Measurements from ENCODE around the gene PDZD11. TPM values are rescaled to one million over a fixed set of nuclear protein-coding genes. Genes with fewer than 3 reads are reported as not detected.
A peak's percentile ranks its signal among the peaks of the same experiment; 100 is the strongest.
"Not testable (repeated sequence)": the region's sequence is repeated elsewhere in the genome, so short reads cannot be mapped to it uniquely, and the experiment has no call there.

PDZD11 gene
- total and polyA plus RNA-seq, 5 experiments from 2014 or later, result 13.2 to 36.1 (median 27.5) TPM

DNA sequence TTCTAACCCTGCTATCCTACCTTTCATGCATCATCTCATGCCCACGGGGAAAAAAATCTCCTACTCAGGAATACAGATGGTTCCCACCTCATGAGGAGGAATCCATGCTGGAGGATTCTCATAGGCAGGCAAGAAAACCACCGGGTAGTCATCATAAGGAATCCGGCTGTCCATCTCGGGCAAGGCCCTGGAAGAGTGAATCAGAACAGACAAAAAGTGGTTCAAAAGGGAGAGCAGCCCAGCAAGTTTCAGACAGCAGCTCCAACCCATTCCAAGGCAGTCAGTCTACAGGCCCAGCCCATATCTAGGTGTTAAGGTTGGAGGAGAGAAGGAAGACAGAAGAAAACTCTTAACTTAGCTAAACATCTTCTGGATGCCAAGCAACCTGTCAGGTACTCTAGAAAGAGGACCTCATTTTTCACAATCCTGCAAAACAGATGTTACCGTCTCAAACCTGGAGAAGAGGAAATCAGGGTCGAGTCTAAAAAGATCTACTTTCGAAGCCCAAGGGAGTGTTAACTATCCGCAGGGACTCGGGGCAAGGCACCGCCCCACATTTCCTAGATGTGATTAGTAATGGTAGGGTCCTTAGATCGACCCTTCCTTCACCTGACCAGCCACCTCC lies 447 bp downstream of the PDZD11 start:
- Mint-ChIP-seq H3K9me3 (no peaks in the 10 kb centered on the region), H3K27ac (peak overlapping the region; percentile 37 to 92 (median 83)), H3K27me3 (no peaks in the 10 kb centered on the region), H3K4me1 (peaks cover 0 to 17% (median 9%) of the 10 kb centered on the region in 4 donors), H3K36me3 (peaks cover 0 to 13% (median 1%) of the 10 kb centered on the region in 3 donors), H3K4me3 (peak overlapping the region; percentile 81 to 90 (median 86))
- ATAC-seq (peak in 1 of 2 donors; percentile 23), DNase-seq (no peak)
- POLR2A ChIA-PET, result interaction anchor here (1.2 kb wide), 1 partner anchor 156 kb away, joined by 9 read pairs; the partner anchor contains the start of gene IGBP1

DNA sequence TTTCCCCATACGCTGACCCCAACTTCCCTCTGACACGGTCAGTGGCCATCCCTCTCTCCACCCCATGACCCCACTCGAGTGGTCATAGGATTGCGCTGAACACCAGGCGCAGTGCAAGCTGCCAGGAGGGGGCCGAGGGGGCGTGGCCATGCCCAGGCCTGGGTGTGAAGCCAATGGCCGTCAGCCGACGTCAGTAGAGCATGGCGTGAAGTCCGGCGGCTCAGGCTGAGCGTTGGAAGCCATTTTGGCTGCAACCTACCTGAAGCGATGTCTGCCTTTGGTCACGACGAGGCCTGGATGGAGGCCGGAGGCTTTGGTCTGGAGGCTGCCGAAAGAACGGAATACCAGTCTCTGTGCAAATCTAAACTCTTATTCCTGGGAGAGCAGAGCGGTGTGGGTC lies 7.8 kb downstream of the PDZD11 start, which contains the start of gene RAB41:
Gene RAB41 (plus strand): TSS at position 222 of the 400 bp plus-strand sequence. CDS start 46 bp downstream, at position 268.
- Mint-ChIP-seq H3K36me3 (peaks cover 0 to 28% (median 7%) of the 10 kb centered on the region in 3 donors), H3K4me1 (peaks cover 0 to 2% (median 0%) of the 10 kb centered on the region in 4 donors), H3K9me3 (no peaks in the 10 kb centered on the region), H3K4me3 (no peak within 1 kb of the TSS), H3K27ac (no peak within 1 kb of the TSS), H3K27me3 (no peaks in the 10 kb centered on the region)
- no peak for DNase-seq
- POLR2A ChIA-PET, result no interaction called here
- no peak for ATAC-seq

DNA sequence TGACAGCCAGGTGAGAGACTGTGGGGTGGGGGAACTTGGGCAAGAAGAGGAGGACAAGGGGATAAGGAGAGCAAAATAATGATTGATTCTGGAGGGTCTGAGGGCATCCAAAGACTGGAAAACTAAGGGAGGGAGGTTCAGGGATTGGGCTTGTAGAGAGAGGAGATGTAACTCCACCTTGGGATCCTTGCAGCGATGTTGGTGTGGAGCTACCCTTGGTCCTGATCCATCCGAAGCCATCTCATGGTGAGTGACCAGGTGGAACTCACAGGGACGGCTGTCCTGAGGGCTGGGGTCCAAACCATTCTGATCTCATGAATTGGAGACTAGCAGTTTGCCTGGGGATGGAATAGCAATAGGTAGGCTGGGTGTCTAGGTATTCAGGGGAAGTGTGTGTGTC lies 9.2 kb downstream of the PDZD11 start:
- Mint-ChIP-seq H3K27ac (no peak overlapping the region), H3K9me3 (no peaks in the 10 kb centered on the region), H3K4me3 (no peak overlapping the region), H3K27me3 (no peaks in the 10 kb centered on the region), H3K36me3 (peaks cover 0 to 20% (median 7%) of the 10 kb centered on the region in 3 donors), H3K4me1 (peaks cover 0 to 2% (median 0%) of the 10 kb centered on the region in 4 donors)
- POLR2A ChIA-PET, result no interaction called here
- ATAC-seq, result no peak
- DNase-seq, result no peak

DNA sequence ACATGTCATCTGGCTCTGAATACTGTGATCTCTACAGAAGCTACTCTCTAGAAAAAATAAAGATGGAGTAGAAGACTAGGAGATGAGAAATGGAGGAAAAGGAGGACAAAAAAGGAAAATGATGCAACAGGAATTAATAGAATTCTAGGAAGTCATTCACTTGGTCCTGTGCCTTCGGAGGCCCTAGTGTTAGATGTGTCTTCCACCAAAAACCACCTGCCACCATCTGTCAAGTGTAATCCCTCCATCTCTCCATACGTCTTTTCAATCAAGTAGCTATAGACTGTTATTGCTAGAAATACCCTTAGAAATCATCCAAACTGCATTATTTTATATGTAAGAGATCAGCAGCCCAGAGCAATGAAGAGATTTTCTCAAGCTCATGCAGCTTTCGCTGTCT lies 10.6 kb downstream of the PDZD11 start:
- DNase-seq, result no peak
- Mint-ChIP-seq H3K4me1 (peaks cover 0 to 2% (median 0%) of the 10 kb centered on the region in 4 donors), H3K27ac (no peak overlapping the region), H3K36me3 (peaks cover 0 to 16% (median 6%) of the 10 kb centered on the region in 3 donors), H3K9me3 (no peaks in the 10 kb centered on the region), H3K27me3 (no peaks in the 10 kb centered on the region), H3K4me3 (no peak overlapping the region)
- ATAC-seq, result no peak
- POLR2A ChIA-PET, result interaction anchor here (0.5 kb wide), 1 partner anchor 1128 kb away, joined by 7 read pairs; no protein-coding TSS in a partner anchor

DNA sequence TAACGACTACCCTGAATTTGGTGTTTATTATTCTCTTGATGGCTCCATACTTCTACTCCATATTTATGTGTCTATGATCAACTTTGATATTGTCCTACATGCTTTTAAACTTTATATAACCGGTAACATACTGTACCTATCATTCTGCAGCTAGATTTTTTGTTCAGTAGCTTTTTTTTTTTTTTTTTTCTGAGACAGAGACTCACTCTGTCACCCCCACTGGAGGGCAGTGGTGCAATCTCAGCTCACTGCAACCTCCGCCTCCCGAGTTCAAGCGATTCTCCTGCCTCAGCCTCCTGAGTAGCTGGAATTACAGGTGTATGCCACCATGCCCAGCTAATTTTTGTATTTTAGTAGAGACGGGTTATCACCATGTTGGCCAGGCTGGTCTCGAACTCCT lies 15.7 kb downstream of the PDZD11 start:
- POLR2A ChIA-PET, result not testable (repeated sequence)

DNA sequence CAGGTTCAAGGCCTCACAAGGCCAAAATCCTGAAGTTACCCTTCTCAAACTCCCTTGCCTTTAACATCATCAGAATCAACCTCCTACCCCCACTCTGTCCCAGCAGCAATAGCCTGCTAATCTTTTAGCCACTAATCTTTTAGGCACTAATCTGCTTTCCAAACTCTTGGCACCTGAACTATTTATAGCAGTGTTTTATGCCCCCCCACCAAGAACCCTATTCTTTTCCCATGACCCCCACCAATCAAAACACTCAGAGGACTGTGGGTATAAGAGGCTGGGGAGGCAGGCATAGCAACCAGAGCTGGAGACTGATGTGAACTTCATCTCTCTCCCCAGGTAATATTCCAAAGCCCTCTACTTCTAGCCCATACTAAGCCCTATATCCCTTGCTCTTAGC lies 21.7 kb downstream of the PDZD11 start, which contains the start of gene ARR3:
Gene ARR3 (plus strand): TSS at position 301 of the 400 bp plus-strand sequence. CDS start 1,052 bp downstream, outside the sequence.
- POLR2A ChIA-PET, result no interaction called here
- H3K9me3 Mint-ChIP-seq, result no peaks in the 10 kb centered on the region
- H3K36me3 Mint-ChIP-seq, result peaks cover 0 to 5% (median 0%) of the 10 kb centered on the region in 3 donors
- no peaks in the 10 kb centered on the region for H3K4me1 Mint-ChIP-seq
- ATAC-seq (no peak), DNase-seq (no peak)
- no peak within 1 kb of the TSS for H3K4me3 Mint-ChIP-seq
- no peaks in the 10 kb centered on the region for H3K27me3 Mint-ChIP-seq
- no peak within 1 kb of the TSS for H3K27ac Mint-ChIP-seq

More for the DNA sequence above, 15.7 kb downstream of the PDZD11 start:
- H3K36me3 Mint-ChIP-seq, H3K9me3 Mint-ChIP-seq, ATAC-seq, DNase-seq, H3K27me3 Mint-ChIP-seq, H3K27ac Mint-ChIP-seq, H3K4me3 Mint-ChIP-seq, H3K4me1 Mint-ChIP-seq: not testable (repeated sequence)

DNA sequence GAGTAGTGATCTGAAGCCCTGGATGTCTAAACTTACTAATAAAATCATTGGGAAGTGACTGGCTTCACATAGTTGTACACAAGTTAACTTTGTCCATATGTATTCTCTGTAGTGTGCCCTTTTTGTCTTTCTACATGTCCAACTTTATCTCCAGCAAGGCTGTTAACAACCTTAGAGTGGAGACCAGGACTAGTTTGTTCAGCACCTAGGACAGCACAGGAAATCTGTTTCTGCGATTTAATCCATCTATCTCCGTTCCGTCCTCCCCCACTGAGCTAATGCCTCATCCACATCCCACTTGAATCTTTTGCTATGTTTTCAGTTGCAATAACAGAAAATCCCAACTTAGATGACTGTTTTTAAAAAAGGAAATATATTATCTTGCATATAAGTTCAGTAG lies 24.9 kb downstream of the PDZD11 start:
- no peak for DNase-seq
- no peak overlapping the region for H3K4me3 Mint-ChIP-seq
- no peak for ATAC-seq
- no peak overlapping the region for H3K27ac Mint-ChIP-seq
- POLR2A ChIA-PET, result no interaction called here
- no peaks in the 10 kb centered on the region for H3K4me1 Mint-ChIP-seq
- peaks cover 0 to 5% (median 0%) of the 10 kb centered on the region in 3 donors for H3K36me3 Mint-ChIP-seq
- no peaks in the 10 kb centered on the region for H3K9me3 Mint-ChIP-seq
- H3K27me3 Mint-ChIP-seq, result no peaks in the 10 kb centered on the region

DNA sequence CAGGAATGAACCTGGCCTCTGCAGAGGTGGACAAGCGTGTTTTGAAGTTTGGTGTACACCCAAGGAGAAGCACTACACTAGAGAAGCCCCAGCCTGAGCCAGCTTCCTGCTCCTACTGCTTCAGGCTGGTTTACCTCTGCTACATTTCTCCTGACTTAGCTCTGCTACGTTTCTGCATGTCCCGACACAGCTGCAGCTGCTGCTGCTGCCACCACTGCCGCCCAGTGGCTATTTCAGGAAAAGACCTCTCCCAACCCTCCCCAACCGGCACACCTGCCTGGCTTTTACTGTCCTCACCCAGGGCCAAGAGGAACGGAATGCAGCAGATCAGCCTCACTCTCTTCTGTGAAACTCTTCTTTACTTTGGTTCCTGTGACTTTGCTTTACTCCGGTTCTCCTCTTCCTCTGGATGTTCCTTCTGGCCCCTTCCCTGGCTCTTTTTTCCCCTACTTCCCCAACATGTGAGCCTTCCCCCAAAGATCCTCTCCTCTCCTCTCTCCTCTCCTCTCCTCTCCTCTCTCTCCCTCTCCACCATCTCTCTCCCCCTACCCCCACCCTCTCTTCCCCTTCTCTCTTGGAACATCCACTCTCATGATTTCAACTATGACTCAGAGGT lies 26.7 kb downstream of the PDZD11 start:
- Mint-ChIP-seq H3K4me3 (no peak overlapping the region), H3K4me1 (no peaks in the 10 kb centered on the region), H3K36me3 (peaks cover 0 to 5% (median 0%) of the 10 kb centered on the region in 3 donors), H3K27ac (no peak overlapping the region), H3K27me3 (no peaks in the 10 kb centered on the region), H3K9me3 (no peaks in the 10 kb centered on the region)
- ATAC-seq (peak in 1 of 2 donors; percentile 44), DNase-seq (peak in 2 of 10 donors; percentile 0 to 7)
- POLR2A ChIA-PET, result no interaction called here

DNA sequence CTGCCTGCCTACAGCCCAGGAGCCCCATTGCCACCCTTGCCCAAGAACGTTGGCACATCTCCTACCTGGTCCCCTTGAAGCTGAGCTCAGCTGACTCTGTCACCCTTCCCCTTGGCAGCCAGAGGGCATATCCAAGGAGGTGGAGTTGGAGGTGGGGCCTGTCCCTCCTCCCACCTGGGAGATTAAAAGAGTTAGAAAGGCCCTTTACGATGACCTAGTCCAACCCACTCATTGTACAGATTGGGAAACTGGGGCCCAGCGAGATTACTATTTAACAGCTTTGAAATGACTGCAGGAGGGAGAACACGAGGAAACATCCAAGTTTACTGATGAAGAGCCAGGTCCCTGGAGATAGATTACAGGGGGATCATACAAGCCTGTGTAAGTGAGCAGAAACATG lies 29.6 kb downstream of the PDZD11 start, which contains the start of gene P2RY4:
Gene P2RY4 (minus strand): TSS at position 101 of the 400 bp plus-strand sequence. CDS start 580 bp downstream, outside the sequence.
- Mint-ChIP-seq H3K27me3 (no peaks in the 10 kb centered on the region), H3K4me3 (no peak within 1 kb of the TSS), H3K9me3 (no peaks in the 10 kb centered on the region), H3K36me3 (peaks cover 0 to 2% (median under 1%) of the 10 kb centered on the region in 3 donors), H3K27ac (no peak within 1 kb of the TSS), H3K4me1 (no peaks in the 10 kb centered on the region)
- DNase-seq (no peak), ATAC-seq (no peak)
- POLR2A ChIA-PET, result no interaction called here

DNA sequence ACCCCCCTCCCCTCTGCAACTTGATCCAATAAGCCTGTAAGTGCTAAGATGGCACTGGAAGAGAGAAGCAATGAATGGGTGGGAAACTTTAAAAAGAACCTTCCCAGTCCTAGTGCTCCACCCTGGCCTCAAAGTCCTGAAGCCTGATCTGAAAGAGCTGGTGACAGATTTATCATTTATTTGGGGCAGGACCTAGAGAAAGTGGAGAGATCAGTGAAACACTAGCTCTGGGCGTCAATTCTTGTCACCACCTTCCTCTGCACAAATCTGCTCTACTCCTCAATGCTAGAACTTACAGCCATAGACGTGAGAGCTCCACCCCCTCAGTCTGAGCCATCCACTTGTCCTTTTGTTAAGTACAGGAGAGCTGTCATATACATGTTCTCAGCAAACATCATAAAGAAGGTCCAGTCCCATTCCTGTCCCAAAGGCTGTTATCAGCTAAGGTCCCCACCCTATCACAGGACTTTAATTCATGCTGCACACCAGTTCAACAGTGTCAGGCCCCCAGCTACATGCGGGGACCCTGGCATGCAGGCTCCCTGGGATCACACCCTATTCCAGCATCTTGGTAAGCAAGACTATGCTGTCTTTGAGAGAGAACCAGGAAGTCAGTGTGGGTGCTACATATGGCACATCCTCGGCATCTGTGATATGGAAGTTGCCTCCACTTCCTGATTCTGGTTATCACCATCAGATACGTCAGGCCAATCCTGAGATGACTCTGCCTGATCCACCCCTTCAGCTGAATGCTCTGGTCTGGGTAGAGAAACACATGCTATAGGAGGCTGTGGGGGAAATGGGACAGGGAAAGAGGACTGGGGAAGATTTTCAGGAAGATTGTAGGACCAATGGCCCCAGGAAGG lies 32.1 kb downstream of the PDZD11 start:
- Mint-ChIP-seq H3K27ac (no peak overlapping the region), H3K4me1 (no peaks in the 10 kb centered on the region), H3K9me3 (no peaks in the 10 kb centered on the region), H3K27me3 (no peaks in the 10 kb centered on the region), H3K36me3 (peaks cover 8 to 15% (median 13%) of the 10 kb centered on the region in 3 donors), H3K4me3 (no peak overlapping the region)
- POLR2A ChIA-PET, result no interaction called here
- DNase-seq (no peak), ATAC-seq (no peak)

DNA sequence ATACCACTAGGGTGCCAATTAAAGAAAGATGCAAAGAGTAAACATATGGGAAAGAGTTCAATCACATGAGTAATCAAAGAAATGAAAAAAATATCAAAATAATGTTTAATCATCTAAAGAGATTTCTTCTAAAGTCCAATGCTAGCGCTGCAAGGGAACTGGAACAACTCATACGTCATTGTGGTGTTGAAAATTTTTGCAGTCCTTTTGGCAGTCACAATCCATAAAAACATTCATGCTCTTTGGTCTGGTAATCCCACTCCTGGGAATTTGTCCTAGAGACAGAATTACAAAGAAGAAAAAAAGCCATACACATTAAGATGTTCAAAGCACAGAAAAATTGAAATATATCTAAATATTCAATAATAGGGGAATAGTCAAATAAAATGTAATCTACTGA lies 34.3 kb downstream of the PDZD11 start:
- no peak overlapping the region for H3K4me3 Mint-ChIP-seq
- no peak for ATAC-seq

DNA sequence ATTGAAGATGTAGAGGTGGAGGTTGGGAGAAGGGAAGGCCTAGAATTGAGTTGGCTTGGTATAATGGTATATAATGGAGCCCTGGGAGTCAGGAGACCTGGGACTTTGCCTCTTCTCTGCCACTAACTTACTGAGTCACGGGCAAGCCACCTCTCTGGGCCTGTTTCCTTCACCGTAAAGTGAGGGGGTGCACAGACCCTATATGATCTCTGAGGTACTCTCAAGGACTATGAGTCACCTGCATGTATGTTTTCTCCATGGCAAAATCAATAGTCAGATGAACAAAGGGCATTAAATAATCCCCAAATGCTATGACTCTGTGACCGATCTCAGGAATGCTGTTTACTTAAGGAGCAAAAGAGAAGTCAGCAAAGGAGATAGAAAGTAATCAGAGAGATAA lies 34.8 kb downstream of the PDZD11 start:
- POLR2A ChIA-PET, result no interaction called here
- ATAC-seq (no peak), DNase-seq (no peak)
- Mint-ChIP-seq H3K27me3 (no peaks in the 10 kb centered on the region), H3K4me3 (no peak overlapping the region), H3K27ac (no peak overlapping the region), H3K9me3 (no peaks in the 10 kb centered on the region), H3K36me3 (peaks cover 10 to 15% (median 13%) of the 10 kb centered on the region in 3 donors), H3K4me1 (no peaks in the 10 kb centered on the region)

More for the DNA sequence above, 34.3 kb downstream of the PDZD11 start:
- no peak for DNase-seq
- no peaks in the 10 kb centered on the region for H3K4me1 Mint-ChIP-seq
- H3K9me3 Mint-ChIP-seq, result no peaks in the 10 kb centered on the region
- no peaks in the 10 kb centered on the region for H3K27me3 Mint-ChIP-seq
- no peak overlapping the region for H3K27ac Mint-ChIP-seq
- POLR2A ChIA-PET, result no interaction called here
- H3K36me3 Mint-ChIP-seq, result peaks cover 10 to 15% (median 13%) of the 10 kb centered on the region in 3 donors

DNA sequence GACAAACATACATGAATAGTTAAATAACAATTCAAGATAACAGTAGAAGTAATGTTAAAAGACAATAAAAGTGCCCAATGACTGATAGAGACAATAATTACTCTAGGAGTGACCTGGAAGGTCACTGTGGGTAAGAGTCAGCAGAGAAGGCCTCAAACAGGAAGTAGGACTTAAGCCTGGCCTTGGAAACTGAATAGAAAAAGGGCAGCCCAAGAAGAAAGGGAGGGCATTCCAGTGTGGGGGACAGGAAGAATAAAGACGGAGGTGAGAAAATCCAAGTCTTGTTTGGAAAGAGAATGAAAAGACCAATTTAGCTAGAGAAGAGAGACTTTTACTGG lies 35.7 kb downstream of the PDZD11 start:
- POLR2A ChIA-PET, result no interaction called here
- no peak for DNase-seq
- Mint-ChIP-seq H3K27ac (no peak overlapping the region), H3K36me3 (peaks cover 10 to 15% (median 13%) of the 10 kb centered on the region in 3 donors), H3K4me3 (no peak overlapping the region), H3K27me3 (no peaks in the 10 kb centered on the region), H3K4me1 (no peaks in the 10 kb centered on the region), H3K9me3 (no peaks in the 10 kb centered on the region)
- no peak for ATAC-seq
